PFSK-1 (cell line): ENCODE results near the gene EPHA4.

Source experiments
- REST ChIP-seq, 2 experiments: IDR thresholded peaks; 2 replicates each; pipeline versions ENCODE4 v1.6.1 to v1.8.0; 2011 to 2012; ENCODE audit warnings: low read depth in 2 of 2, low read length in 2 of 2, control low read depth in 1 of 2, inconsistent platforms in 1 of 2, mild to moderate bottlenecking in 1 of 2, moderate library complexity in 1 of 2; ENCODE audit not compliant: insufficient read depth in 1 of 2
- SIN3A ChIP-seq: IDR thresholded peaks from 2 replicates; pipeline ENCODE4 v1.6.1; 2012; ENCODE audit warnings: mild to moderate bottlenecking, low read length, moderate library complexity, borderline replicate concordance; ENCODE audit not compliant: insufficient read depth
- TAF1 ChIP-seq: IDR thresholded peaks from 2 replicates; pipeline ENCODE4 v1.6.1; 2012; ENCODE audit warnings: low read length, control low read depth, borderline replicate concordance; ENCODE audit not compliant: insufficient read depth

DNA sequence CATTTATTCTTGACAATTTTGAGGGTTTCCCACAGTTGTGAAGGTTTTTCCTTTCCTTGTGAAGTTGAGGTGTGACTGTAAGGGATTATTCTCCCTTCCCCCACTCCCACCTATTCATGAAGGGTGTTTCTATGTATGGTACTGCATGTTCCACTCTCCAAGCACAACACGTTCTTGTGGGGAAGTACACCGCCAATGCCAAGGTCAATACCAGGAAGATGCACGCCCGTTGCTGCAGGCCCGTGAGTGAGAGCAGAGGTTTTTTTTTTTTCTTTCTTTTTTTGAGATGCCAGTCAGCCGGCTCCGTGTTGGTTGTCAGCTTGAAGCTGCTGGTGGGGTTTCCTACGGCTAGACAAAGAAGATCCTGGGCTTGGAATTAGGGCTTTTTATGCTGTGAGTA is 38.6 kb upstream of the EPHA4 start:
- TF ChIP-seq REST (IDR thresholded peaks at IDR 0.05; ENCODE audit: insufficient read depth in 1 of 2, low read depth in 2 of 2, low read length in 2 of 2) = no peak
- TF ChIP-seq SIN3A = no peak
- TF ChIP-seq TAF1 = no peak
